Choroid plexus epithelial cell (primary cell): ENCODE data around the gene CDT1.
A peak's percentile ranks its signal among the peaks of the same experiment; 100 is the strongest.

Experiments used
- DNase-seq: peaks from one replicate; pipeline ENCODE4 v3.0.0-alpha.2; 2010; ENCODE audit warnings: low read depth
- H3K4me3 ChIP-seq: 2 replicates; pipeline ENCODE4 v1.5.1; 2011; ENCODE audit warnings: low read depth, mild to moderate bottlenecking, control low read depth, low read length, moderate library complexity
- CTCF ChIP-seq: conservative IDR thresholded peaks from 2 replicates; pipeline ENCODE4 v1.5.1; 2011; ENCODE audit warnings: low read depth, mild to moderate bottlenecking, control low read depth, inconsistent platforms, low read length, moderate library complexity

CDT1 gene

GRCh38 chr16:88800277-88800592 lies 3.4 kb upstream of the CDT1 start:
- no peak for DNase-seq
- no peak for TF ChIP-seq CTCF
- no peak overlapping the region for H3K4me3 ChIP-seq

GRCh38 chr16:88804173-88804551 lies 573 bp downstream of the CDT1 start:
- peak overlapping the region; percentile 71 for H3K4me3 ChIP-seq
- no peak for TF ChIP-seq CTCF
- DNase-seq: no peak

GRCh38 chr16:88804552-88805339 lies 1.2 kb downstream of the CDT1 start:
- TF ChIP-seq CTCF: no peak
- no peak for DNase-seq
- H3K4me3 ChIP-seq: peak overlapping the region; percentile 71

- TF ChIP-seq CTCF: no peak
- no peak for DNase-seq
- no peak overlapping the region for H3K4me3 ChIP-seq
Measured at GRCh38 chr16:88805340-88805715, 1.7 kb downstream of the CDT1 start.

GRCh38 chr16:88805887-88806393 lies 2.4 kb downstream of the CDT1 start:
- no peak for TF ChIP-seq CTCF
- DNase-seq: no peak

GRCh38 chr16:88806491-88807111 lies 3.0 kb downstream of the CDT1 start:
- no peak overlapping the region for H3K4me3 ChIP-seq
- TF ChIP-seq CTCF: no peak
- DNase-seq: no peak

More at GRCh38 chr16:88805887-88806393, 2.4 kb downstream of the CDT1 start:
- no peak overlapping the region for H3K4me3 ChIP-seq
